ENCODE data around the gene REXO1. TPM values are rescaled to one million over a fixed set of nuclear protein-coding genes. Genes with fewer than 3 reads are reported as not detected.

REXO1 gene
- total RNA-seq, 1 experiment from 2014 or later = 52.2 TPM

DNA sequence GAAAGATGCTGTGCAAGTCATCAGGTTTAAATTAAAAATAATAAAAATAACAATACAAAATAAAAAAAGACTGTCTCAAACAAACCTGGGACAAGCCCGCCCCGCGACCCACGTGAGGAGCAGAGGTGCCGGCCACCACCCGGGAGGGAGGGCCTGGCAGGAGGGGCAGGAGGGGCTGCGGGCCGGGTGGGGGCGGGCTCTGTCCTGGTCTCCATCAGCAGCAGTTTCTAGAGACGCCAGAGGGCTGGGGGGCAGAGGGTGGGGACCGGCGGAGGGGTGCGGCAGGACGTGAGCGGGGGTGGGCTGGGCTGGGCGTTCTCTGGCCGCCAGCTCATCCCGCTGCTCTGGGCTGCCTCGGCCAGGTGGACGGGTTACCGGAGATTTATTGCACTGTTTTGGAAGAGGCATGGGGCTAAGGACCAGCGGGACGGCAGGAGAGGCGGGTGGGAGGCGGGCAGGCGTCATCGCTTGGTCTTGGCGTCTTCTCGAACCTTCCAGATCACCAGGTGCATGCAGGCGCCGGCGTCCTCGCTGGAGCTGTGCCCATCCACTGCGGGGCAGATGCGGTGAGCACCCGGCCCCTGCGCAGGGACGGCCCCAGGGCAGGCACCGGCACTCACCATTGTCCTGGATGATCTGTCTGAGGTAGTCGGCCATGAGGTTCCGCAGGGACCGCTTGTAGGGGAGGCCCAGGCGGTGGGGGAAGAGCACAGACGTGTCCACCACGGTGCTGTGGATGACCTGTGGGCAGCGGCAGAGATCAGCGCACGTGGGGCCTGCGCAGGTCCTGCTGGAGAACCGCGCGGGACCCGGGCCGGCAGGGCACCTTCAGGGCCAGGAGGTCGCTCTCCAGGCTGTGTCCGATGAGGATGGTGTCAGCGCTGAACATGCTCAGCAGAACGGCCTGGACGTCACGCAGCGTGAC lies 32.4 kb downstream of the REXO1 start (continued):
- no peak for TF ChIP-seq ATF3 (IDR thresholded peaks at IDR 0.05)
- TF ChIP-seq CBX3 (IDR thresholded peaks at IDR 0.05; ENCODE audit: low read depth) = no peak
- TF ChIP-seq, protein P1, sequence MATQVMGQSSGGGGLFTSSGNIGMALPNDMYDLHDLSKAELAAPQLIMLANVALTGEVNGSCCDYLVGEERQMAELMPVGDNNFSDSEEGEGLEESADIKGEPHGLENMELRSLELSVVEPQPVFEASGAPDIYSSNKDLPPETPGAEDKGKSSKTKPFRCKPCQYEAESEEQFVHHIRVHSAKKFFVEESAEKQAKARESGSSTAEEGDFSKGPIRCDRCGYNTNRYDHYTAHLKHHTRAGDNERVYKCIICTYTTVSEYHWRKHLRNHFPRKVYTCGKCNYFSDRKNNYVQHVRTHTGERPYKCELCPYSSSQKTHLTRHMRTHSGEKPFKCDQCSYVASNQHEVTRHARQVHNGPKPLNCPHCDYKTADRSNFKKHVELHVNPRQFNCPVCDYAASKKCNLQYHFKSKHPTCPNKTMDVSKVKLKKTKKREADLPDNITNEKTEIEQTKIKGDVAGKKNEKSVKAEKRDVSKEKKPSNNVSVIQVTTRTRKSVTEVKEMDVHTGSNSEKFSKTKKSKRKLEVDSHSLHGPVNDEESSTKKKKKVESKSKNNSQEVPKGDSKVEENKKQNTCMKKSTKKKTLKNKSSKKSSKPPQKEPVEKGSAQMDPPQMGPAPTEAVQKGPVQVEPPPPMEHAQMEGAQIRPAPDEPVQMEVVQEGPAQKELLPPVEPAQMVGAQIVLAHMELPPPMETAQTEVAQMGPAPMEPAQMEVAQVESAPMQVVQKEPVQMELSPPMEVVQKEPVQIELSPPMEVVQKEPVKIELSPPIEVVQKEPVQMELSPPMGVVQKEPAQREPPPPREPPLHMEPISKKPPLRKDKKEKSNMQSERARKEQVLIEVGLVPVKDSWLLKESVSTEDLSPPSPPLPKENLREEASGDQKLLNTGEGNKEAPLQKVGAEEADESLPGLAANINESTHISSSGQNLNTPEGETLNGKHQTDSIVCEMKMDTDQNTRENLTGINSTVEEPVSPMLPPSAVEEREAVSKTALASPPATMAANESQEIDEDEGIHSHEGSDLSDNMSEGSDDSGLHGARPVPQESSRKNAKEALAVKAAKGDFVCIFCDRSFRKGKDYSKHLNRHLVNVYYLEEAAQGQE (IDR thresholded peaks at IDR 0.05; ENCODE audit: low read depth) = no peak
- no peak for TF ChIP-seq ZFX (IDR thresholded peaks at IDR 0.05)
- no peak for TF ChIP-seq TCF7L2 (IDR thresholded peaks at IDR 0.05; ENCODE audit: borderline replicate concordance, extremely low read depth, insufficient read depth, insufficient read length)
- TF ChIP-seq EGR1 (IDR thresholded peaks at IDR 0.05; ENCODE audit: low read depth) = no peak
- TF ChIP-seq ELF1 (IDR thresholded peaks at IDR 0.05; ENCODE audit: borderline replicate concordance, low read depth) = no peak

DNA sequence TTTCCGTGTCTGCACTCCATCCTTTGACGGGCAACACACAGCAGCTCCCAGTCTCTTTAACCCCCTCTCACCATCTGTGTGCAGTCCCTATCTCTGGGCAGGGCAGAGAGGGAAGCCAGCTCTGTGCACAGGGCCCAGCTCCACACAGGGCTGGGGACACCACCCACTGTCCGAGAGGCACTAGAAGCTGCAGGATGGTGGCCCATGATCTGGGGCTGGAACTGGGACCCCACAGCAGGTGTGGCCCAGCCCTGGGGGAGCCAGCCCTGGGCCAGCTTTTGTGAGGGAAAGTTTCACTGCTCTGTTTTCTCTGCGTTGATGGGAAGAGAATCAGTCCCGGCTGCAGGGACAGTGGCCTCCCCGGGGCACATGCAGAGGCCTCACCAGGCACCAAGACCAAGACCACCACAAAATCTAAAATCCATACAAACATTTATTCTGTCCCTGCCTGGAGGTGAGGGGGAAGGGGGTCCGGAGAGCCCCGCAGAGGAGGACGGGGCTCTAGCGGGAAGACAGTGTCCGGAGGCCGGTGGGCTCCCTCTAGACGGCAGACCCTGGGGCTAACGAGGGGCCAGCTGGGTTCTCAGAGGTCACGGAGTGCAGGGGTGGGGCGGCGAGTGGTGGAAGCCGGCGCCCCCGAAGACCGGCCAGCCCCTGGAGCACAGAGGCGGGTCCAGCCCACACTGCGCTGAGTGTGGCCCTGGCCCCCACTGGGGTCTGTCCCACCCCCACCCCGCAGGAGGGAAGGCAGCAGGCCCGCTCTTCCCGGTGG lies 33.3 kb downstream of the REXO1 start:
- Histone ChIP-seq H3K27me3 (ENCODE audit: insufficient read depth, low read length) (no peaks in the 10 kb centered on the region), H3K4me3 (replicated peaks in 1 of 2; ENCODE audit: low read depth in 1 of 2, low read length in 2 of 2) (no peak overlapping the region), H3K9me3 (ENCODE audit: control insufficient read depth in 1 of 2, insufficient read depth in 1 of 2, low read depth in 1 of 2, low read length in 2 of 2) (no peaks in the 10 kb centered on the region), H2AFZ (ENCODE audit: low read depth, low read length, poor library complexity, severe bottlenecking) (no peak overlapping the region), H3K9me2 (ENCODE audit: insufficient read depth) (no peaks in the 10 kb centered on the region), H4K20me1 (ENCODE audit: insufficient read depth) (no peaks in the 10 kb centered on the region), H3K4me2 (ENCODE audit: low read length) (no peak overlapping the region), H3K79me2 (ENCODE audit: insufficient read depth, low read length) (no peaks in the 10 kb centered on the region), H3K36me3 (ENCODE audit: control insufficient read depth in 1 of 2, insufficient read depth in 2 of 2, low read length in 2 of 2) (peaks cover 12 to 15% of the 10 kb centered on the region in 2 experiments), H3K27ac (ENCODE audit: low read depth, low read length) (peak overlapping the region; percentile 1; the same call in 1 of the 2 replicates), H3K9ac (ENCODE audit: low read length) (no peak overlapping the region), H3K4me1 (ENCODE audit: control insufficient read depth in 1 of 2, insufficient read depth in 2 of 2, low read length in 2 of 2) (peaks cover 20 to 37% of the 10 kb centered on the region in 2 experiments)
- ATAC-seq = no peak
- CTCF ChIA-PET = interaction anchor here (1.9 kb wide), 1 partner anchor 11 kb away, joined by 9 read pairs; no protein-coding TSS in a partner anchor
- no peak for DNase-seq (ENCODE audit: low read depth, low spot score)
- TF ChIP-seq, protein P2, sequence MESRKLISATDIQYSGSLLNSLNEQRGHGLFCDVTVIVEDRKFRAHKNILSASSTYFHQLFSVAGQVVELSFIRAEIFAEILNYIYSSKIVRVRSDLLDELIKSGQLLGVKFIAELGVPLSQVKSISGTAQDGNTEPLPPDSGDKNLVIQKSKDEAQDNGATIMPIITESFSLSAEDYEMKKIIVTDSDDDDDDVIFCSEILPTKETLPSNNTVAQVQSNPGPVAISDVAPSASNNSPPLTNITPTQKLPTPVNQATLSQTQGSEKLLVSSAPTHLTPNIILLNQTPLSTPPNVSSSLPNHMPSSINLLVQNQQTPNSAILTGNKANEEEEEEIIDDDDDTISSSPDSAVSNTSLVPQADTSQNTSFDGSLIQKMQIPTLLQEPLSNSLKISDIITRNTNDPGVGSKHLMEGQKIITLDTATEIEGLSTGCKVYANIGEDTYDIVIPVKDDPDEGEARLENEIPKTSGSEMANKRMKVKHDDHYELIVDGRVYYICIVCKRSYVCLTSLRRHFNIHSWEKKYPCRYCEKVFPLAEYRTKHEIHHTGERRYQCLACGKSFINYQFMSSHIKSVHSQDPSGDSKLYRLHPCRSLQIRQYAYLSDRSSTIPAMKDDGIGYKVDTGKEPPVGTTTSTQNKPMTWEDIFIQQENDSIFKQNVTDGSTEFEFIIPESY (IDR thresholded peaks at IDR 0.05; ENCODE audit: extremely low read depth, insufficient replicate concordance, low read length) = no peak
- TF ChIP-seq POLR2AphosphoS5 (IDR thresholded peaks at IDR 0.05; ENCODE audit: low read depth, low read length) (no peak; the same call in 1 of the 2 replicates), ELF1 (IDR thresholded peaks at IDR 0.05; ENCODE audit: borderline replicate concordance, low read depth) (no peak)
- BruUV-seq (replicated peaks) = TSS peak; percentile 18
- RAD21 ChIA-PET (ENCODE audit: low non-redundant PET in 1 of 2, low total read pairs in 2 of 2, uncharacterized antibody in 2 of 2, unreplicated experiment in 2 of 2) = no interaction called here
- intact Hi-C loops (cut with micrococcal nuclease) = loop anchor here (5.0 to 10.0 kb wide), 2 partner anchors 143 to 210 kb away; partner anchors contain the start of gene UQCR11
- POLR2A ChIA-PET = no interaction called here
